Neural progenitor cell (in vitro differentiated cells): Measurements from ENCODE around the gene ARHGEF40. TPM values are rescaled to one million over a fixed set of nuclear protein-coding genes. Genes with fewer than 3 reads are reported as not detected.
A peak's percentile ranks its signal among the peaks of the same experiment; 100 is the strongest.

ENCODE experiments used
- DNase-seq: peaks from one replicate; pipeline ENCODE4 v3.0.0-alpha.2; 2016; ENCODE audit warnings: low spot score
- H2AFZ ChIP-seq: fragments of 200-600 bp; sonication (generic); replicated peaks from 2 replicates; pipeline ENCODE4 v1.6.1; 2016; ENCODE audit warnings: antibody characterized with exemption
- H3F3A ChIP-seq: fragments of 200-600 bp; sonication (generic); 2 replicates; pipeline ENCODE4 v1.6.1; 2016; ENCODE audit warnings: antibody characterized with exemption, low read depth
- H3K27ac ChIP-seq: fragments of 200-600 bp; sonication (generic); 2 replicates; pipeline ENCODE4 v1.5.1; 2016; ENCODE audit warnings: mild to moderate bottlenecking
- H3K27me3 ChIP-seq: fragments of 200-600 bp; sonication (generic); 2 replicates; pipeline ENCODE4 v1.6.1; 2016; ENCODE audit warnings: mild to moderate bottlenecking, moderate library complexity
- H3K36me3 ChIP-seq: fragments of 200-600 bp; sonication (generic); 2 replicates; pipeline ENCODE4 v1.5.1; 2016
- H3K4me1 ChIP-seq: fragments of 200-600 bp; sonication (generic); 2 replicates; pipeline ENCODE4 v1.6.1; 2016; ENCODE audit warnings: mixed run types
- H3K4me2 ChIP-seq: fragments of 200-600 bp; sonication (generic); 2 replicates; pipeline ENCODE4 v1.6.1; 2016
- H3K4me3 ChIP-seq: fragments of 200-600 bp; sonication (generic); 2 replicates; pipeline ENCODE4 v1.5.1; 2016
- H3K79me2 ChIP-seq: fragments of 200-600 bp; sonication (generic); 2 replicates; pipeline ENCODE4 v1.6.1; 2016; ENCODE audit warnings: low read depth
- H3K9ac ChIP-seq: fragments of 200-600 bp; sonication (generic); 2 replicates; pipeline ENCODE4 v1.6.1; 2016
- H3K9me3 ChIP-seq: fragments of 200-600 bp; sonication (generic); 2 replicates; pipeline ENCODE4 v1.5.1; 2016; ENCODE audit warnings: low read depth
- H4K20me1 ChIP-seq: fragments of 200-600 bp; sonication (generic); 2 replicates; pipeline ENCODE4 v1.6.1; 2016; ENCODE audit warnings: low read depth
- H3K27ac Mint-ChIP-seq: 3 replicates; pipeline ENCODE4 v1.8.0; 2021; ENCODE audit warnings: mixed read lengths
- H3K27me3 Mint-ChIP-seq: 2 replicates; pipeline ENCODE4 v1.8.0; 2022; ENCODE audit warnings: low read depth, mild to moderate bottlenecking, inconsistent platforms, moderate library complexity, mixed read lengths; ENCODE audit not compliant: insufficient read depth
- H3K36me3 Mint-ChIP-seq: 3 replicates; pipeline ENCODE4 v1.8.0; 2021; ENCODE audit warnings: mixed read lengths
- H3K4me1 Mint-ChIP-seq: 3 replicates; pipeline ENCODE4 v1.8.0; 2021; ENCODE audit warnings: mixed read lengths
- H3K4me3 Mint-ChIP-seq: 3 replicates; pipeline ENCODE4 v1.8.0; 2021; ENCODE audit warnings: mild to moderate bottlenecking, moderate library complexity, mixed read lengths
- H3K9me3 Mint-ChIP-seq: 3 replicates; pipeline ENCODE4 v1.8.0; 2020; ENCODE audit warnings: mixed read lengths
- CTCF ChIP-seq: fragments of 200-600 bp; sonication (generic); IDR thresholded peaks from 2 replicates; pipeline ENCODE4 v1.5.1; 2017; ENCODE audit warnings: antibody characterized with exemption, mild to moderate bottlenecking
- EZH2 ChIP-seq: fragments of 200-600 bp; sonication (generic); IDR thresholded peaks from 2 replicates; pipeline ENCODE4 v1.6.1; 2017; ENCODE audit warnings: antibody characterized with exemption, mild to moderate bottlenecking, moderate library complexity
- EZH2phosphoT487 ChIP-seq: fragments of 200-600 bp; sonication (generic); IDR thresholded peaks from 2 replicates; pipeline ENCODE4 v1.6.1; 2017; ENCODE audit warnings: antibody characterized with exemption
- total RNA-seq: library from RNA; depleted of rRNA; stranded (reverse); fragments of >200 nt; gene quantifications from 2 replicates; pipeline ENCODE4 v1.2.3, GENCODE V29; 2015; ENCODE audit warnings: low replicate concordance

ARHGEF40 gene
- total RNA-seq, 1 donor from 2014 or later, result 15.0 TPM

GRCh38 chr14:21083565-21084325 is 13.6 kb downstream of the ARHGEF40 start:
- Histone ChIP-seq H3K9me3 (no peaks in the 10 kb centered on the region), H3K9ac (no peak overlapping the region), H3K4me2 (no peak overlapping the region), H3K79me2 (no peaks in the 10 kb centered on the region), H3K4me3 (no peak overlapping the region), H3F3A (peaks cover 33% of the 10 kb centered on the region), H2AFZ (no peak overlapping the region), H3K27ac (no peak overlapping the region), H3K36me3 (peaks cover 2% of the 10 kb centered on the region), H3K27me3 (no peaks in the 10 kb centered on the region), H3K4me1 (peaks cover 4% of the 10 kb centered on the region), H4K20me1 (peaks cover 21% of the 10 kb centered on the region)
- peaks cover 26% of the 10 kb centered on the region for H3K4me1 Mint-ChIP-seq
- peaks cover 63% of the 10 kb centered on the region for H3K36me3 Mint-ChIP-seq
- no peak for DNase-seq
- no peak overlapping the region for H3K4me3 Mint-ChIP-seq
- peaks cover 11% of the 10 kb centered on the region for H3K27me3 Mint-ChIP-seq
- peaks cover 8% of the 10 kb centered on the region for H3K9me3 Mint-ChIP-seq
- peak overlapping the region; percentile 47 for H3K27ac Mint-ChIP-seq
- no peak for TF ChIP-seq CTCF
- TF ChIP-seq EZH2, result no peak
- TF ChIP-seq EZH2phosphoT487, result no peak

DNA sequence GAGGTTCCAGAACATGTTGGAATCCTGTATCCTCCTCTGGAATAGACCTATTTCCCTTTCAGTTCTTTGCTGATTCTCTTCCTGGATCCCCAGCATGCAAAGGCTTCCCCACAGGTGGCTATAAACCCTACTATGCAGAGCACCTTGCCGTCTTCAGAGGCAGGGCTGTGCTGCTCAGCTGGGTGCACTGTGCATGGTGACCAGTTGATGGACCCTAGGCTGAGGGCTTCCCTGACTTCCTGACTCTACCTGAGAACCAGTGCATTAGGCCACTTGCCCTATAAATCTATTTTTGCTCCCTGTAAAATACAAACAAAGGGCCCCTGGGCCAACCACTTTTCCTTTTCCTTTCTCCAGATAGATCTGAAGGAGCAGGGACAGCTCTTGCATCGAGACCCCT is 14.3 kb downstream of the ARHGEF40 start:
- peaks cover 9% of the 10 kb centered on the region for H3K9me3 Mint-ChIP-seq
- DNase-seq, result no peak
- Histone ChIP-seq H3F3A (peaks cover 38% of the 10 kb centered on the region), H4K20me1 (peaks cover 27% of the 10 kb centered on the region), H3K4me2 (no peak overlapping the region), H3K27me3 (no peaks in the 10 kb centered on the region), H2AFZ (no peak overlapping the region), H3K4me1 (peaks cover 4% of the 10 kb centered on the region), H3K4me3 (no peak overlapping the region), H3K36me3 (peaks cover 2% of the 10 kb centered on the region), H3K9me3 (no peaks in the 10 kb centered on the region), H3K79me2 (no peaks in the 10 kb centered on the region), H3K27ac (no peak overlapping the region), H3K9ac (no peak overlapping the region)
- no peak overlapping the region for H3K4me3 Mint-ChIP-seq
- peaks cover 15% of the 10 kb centered on the region for H3K27me3 Mint-ChIP-seq
- peaks cover 66% of the 10 kb centered on the region for H3K36me3 Mint-ChIP-seq
- H3K27ac Mint-ChIP-seq, result peak overlapping the region; percentile 47
- TF ChIP-seq CTCF (no peak), EZH2phosphoT487 (no peak)
- peaks cover 32% of the 10 kb centered on the region for H3K4me1 Mint-ChIP-seq

DNA sequence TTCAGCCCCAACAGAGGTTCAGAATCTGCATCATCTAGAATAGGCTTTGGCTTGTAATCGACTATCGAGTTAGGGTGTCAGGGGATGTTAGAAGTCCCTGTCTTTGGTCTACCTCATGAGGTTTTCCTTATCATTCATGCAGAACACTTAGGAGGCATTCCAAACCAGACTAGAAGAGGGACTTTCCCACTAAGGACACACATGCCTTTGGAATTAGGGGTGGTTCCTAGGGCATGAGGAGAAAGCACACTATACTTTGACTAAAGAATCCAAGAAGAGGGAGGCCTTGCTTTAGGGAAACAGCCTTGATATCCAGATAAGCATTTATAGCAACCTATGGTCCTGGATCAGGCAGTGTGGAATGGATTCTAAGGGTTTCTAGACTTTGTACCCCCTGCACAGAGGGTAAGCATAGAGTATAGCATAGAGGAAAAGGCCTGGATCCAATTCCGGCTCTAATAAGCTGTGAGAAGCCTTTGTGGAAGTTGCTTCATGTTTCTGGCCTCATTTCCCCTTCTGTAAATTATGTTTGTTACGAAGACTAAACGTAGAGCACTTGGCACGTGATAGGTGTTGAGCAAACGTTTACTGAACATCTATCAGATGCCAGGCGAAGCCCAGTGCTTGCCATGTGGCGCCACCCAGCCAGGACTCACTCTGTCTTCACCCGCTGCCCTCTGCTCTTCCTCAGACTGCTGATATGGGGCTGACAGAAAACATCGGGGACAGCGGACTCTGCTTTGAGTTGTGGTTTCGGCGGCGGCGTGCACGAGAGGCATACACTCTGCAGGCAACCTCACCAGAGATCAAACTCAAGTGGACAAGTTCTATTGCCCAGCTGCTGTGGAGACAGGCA is 15.1 kb downstream of the ARHGEF40 start:
- no peak overlapping the region for H3K27ac Mint-ChIP-seq
- Histone ChIP-seq H3K36me3 (peaks cover 2% of the 10 kb centered on the region), H3K4me2 (no peak overlapping the region)

More for the DNA sequence above, 15.1 kb downstream of the ARHGEF40 start:
- Histone ChIP-seq H3K79me2 (peaks cover 8% of the 10 kb centered on the region), H3K4me1 (peaks cover 4% of the 10 kb centered on the region), H3F3A (peaks cover 47% of the 10 kb centered on the region), H3K9ac (no peak overlapping the region), H3K27me3 (no peaks in the 10 kb centered on the region), H3K27ac (no peak overlapping the region), H3K9me3 (no peaks in the 10 kb centered on the region), H3K4me3 (no peak overlapping the region), H2AFZ (no peak overlapping the region), H4K20me1 (peaks cover 35% of the 10 kb centered on the region)
- Mint-ChIP-seq H3K4me3 (peak overlapping the region; percentile 12), H3K9me3 (peaks cover 9% of the 10 kb centered on the region), H3K27me3 (peaks cover 19% of the 10 kb centered on the region), H3K36me3 (peaks cover 63% of the 10 kb centered on the region), H3K4me1 (peaks cover 34% of the 10 kb centered on the region)
- TF ChIP-seq CTCF (no peak), EZH2 (no peak), EZH2phosphoT487 (no peak)
- no peak for DNase-seq
